TTC549 (cell line): Measurements from ENCODE around the gene CLDN7.
"Not testable (repeated sequence)": the region's sequence is repeated elsewhere in the genome, so short reads cannot be mapped to it uniquely, and the experiment has no call there.

ENCODE experiments used
- FAIRE-seq: peaks from 2 replicates; lab custom pipeline; 2012; peaks lifted over from hg19 to GRCh38; lab: Jason Lieb, UNC

Gene CLDN7

DNA sequence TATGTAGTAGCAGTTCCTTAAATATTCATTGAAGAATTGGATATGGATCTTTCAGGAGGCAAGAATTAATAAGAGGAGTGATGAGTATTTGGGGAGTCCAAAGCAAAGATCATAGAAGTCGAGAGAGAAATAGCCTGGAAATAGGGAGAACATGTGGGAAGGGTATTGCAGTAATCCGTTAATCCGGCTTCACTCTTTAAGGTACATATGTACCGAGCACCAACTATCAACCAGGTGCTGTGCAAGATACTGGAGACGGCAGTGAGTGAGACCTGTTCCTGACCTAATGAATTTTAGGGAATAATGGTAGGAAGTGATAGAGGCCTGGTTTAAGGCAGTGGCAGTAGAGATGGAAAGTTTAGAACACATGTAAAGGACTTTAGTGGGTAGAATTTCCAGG is 9.2 kb downstream of the CLDN7 start:
- FAIRE-seq, result no peak

DNA sequence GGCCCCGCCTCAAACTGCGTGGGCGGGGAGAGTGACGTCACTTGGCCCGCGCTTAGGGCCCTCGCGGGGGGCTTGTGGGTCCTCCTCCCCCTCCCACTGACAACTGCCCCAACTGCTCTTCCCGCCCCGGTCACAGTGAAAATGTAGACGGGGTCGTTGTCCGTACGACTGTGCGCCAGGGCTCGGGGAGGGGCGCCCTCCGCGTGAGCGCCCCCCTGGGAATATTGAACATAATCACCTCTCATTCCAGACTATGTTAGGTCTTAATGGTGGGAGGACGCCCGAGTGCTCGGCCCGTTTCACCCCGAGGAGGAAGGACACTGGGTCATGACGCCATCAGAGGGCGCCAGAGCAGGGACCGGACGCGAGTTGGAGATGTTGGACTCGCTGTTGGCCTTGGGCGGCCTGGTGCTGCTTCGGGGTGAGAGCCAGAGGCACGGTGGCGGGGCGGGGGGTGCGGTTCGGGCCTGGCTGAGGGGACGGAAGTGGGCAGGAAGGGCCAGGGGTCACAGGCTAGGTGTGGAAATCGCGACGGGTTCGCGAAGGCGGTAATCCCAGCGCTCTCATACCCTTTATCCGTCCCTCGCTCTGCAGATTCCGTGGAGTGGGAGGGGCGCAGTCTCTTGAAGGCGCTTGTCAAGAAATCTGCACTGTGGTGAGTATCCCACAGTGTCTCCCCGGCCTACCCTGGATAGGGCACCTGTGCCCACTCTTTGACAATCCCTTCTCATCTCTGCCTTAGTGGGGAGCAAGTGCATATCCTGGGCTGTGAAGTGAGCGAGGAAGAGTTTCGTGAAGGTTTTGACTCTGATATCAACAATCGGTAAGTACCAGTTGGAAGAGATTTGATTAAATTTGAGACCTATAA is 9.9 kb downstream of the CLDN7 start, which contains the start of gene ELP5:
Gene ELP5 (plus strand): TSS at position 40 of the 868 bp plus-strand sequence. CDS start 336 bp downstream, at position 376.
- FAIRE-seq, result no peak

DNA sequence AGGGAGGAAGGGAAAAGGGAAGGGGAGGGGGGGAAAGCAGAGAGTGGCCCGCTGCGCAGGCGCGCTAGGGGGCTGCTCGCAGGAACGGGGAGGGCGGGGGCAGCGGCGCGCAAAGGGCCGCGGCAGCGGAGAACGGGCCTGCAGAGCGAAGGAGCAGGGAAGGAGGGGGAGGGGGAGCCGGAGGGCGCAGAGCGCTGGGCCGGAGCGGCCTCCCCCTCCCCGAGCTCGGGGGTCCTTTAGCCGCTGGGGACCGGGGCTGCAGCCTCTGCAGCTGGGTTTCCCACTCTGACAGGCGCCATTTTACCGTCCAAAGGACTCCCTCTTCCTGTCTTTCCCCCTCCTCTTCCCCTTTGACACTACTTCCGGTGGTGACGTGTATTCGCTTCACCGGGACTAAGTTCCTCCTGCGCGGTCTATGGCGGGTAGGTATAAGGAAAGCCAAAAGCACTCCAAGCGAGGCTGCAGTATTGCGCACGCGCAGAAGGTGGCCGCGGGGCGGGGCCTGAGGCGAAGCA is 10.6 kb downstream of the CLDN7 start, which contains the start of gene CTDNEP1:
Gene CTDNEP1 (minus strand): TSS at position 74 of the 515 bp plus-strand sequence. CDS start 438 bp downstream, outside the sequence.
- FAIRE-seq, result peak; percentile 95

- no peak for FAIRE-seq
Observed at GRCh38 chr17:7250695-7251627, 11.3 kb downstream of the CLDN7 start.

DNA sequence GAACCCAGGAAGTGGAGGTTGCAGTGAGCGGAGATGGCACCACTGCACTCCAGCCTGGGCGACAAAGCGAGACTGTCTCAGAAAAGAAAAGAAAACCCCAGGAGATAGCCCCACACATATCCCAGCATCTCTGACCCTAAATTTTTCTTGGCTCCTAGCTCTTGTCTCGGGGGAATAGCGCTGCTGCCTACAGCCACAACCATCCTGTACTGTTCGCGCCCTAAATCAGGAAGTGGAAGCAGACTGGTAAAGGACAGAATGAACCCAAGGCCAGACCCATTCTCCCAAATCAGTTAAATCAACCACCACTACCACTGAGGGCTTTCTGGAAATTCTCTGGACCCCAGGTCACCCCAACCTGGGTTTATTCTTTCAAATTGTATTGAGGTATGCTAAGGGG is 12.4 kb downstream of the CLDN7 start:
- no peak for FAIRE-seq

DNA sequence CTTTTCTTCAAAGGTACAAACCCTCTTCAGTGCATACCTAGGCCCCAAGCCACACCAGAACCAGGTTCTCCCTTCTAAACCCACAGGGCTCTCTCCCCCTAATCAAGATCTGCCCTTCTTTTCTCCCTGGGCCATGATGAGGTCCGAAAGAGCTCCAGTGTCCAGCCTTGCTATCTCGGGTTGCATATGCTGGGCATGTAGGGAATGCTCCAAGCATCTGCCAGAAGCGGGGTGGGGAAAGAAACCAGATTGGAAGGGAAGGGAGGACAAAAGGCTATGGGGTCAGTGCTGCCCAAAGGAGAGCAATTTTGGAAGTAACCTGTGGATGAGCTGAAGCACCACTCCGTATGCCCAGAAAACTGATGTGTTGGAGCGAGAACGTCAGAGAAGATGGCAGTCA is 13.1 kb downstream of the CLDN7 start:
- no peak for FAIRE-seq

DNA sequence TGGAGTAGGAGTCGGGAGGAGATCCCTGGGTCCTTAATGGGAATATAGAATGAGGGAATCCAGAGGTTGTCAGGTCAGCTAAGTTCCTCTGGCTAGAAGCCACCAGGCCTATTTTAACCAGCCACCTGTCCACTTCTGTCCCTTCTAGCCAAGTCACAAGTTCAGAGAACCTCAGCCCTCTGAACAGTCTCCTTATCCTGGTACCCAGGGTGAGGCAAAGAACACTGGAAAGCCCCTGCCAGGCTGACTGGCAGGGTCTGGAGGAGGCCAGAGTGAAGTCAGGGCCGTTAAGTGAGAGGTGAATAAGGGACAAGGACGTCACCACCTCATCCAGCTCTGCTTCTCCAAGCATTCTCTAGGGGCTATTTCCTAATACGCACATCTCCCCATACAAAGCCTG is 13.5 kb downstream of the CLDN7 start:
- FAIRE-seq, result no peak

DNA sequence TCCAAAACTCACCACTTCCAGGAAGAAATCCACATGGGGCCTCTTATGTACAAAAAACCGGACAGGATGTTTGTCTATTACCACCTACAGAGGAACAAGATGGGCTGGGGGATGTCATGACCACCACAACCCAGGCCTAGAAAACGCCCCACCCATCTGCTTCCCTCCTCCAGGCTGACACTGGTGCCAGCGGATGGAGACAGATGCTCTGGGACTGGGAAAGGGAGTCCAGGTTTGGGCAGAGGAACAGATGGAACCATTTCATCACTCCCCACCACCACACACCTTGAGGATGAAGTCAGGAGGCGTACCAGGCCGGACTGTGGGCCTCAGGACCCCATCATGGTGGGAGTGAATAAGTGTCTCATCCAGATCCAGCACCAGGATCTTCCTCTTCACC is 15.5 kb downstream of the CLDN7 start:
- no peak for FAIRE-seq

DNA sequence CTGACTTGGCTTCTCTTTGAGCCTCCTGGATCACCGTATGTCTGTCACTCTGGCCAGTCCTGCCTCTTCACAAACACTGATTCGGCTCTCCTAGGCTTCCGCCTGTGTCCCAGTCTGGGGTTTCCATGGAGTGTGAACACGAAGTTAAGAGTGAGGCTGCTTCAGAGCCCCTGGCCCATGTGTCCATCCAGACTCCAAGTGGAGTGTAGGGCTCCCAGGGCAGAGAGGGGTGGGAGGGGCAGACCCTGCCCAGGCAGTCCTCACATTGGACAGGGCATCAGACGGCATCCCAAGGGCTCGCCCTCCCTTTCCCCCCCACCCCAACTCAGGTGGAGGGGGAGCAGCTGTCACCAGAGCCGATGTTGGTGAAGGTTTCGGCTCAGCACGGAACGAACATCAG is 18.4 kb downstream of the CLDN7 start:
- FAIRE-seq, result not testable (repeated sequence)

DNA sequence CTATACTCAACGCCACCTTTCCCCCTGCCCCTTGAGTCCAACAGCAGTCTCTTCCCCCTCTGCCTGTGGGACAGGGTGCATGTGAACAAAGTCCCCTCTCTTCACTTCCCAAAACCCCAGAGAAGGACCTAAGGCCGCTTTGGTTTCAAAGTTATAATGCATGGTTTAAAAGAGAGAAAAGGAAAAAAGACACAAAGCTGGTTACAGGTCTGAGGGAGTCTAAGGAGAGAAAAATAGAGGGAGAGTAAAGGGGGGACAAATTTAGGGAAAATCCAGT is 18.9 kb downstream of the CLDN7 start:
- no peak for FAIRE-seq

DNA sequence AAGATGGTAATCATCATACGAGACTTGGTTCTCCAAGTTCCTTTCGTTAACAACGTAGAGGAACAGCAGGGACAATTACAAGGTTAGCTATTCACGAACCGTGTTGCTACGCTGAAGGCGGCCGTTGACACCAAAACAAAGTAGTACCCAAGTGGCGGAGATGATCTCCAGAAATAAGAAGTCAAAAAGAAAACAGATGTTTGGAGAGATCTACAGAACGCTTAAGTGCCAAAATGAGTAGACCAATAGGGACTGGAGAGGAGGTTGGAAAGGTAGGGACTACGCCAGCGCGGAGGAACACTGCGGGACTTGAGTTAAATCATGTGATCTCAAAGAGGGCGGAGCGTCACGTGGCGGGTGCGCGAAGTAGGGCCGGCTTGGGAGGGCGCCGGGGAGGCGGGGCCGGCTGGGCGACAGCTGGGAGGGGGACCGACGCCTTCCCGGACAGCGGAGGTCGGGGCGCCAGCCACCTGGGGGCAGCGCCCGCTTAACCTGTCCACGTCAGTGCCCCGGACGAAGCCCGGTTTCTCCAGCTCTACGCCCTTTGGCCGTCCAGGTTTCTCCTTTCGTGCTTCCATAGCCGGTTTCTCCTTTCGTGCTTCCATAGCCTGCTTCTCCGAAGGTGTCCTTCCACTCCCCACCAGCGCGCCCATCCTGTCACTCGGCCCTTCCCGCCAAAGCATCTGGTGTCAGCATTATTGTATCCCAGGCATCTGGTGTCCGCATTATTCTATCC is 19.4 kb downstream of the CLDN7 start:
- FAIRE-seq, result no peak

GRCh38 chr17:7241783-7242716 is 20.2 kb downstream of the CLDN7 start, which contains the start of gene GABARAP:
GABARAP (minus strand) TSS chr17:7242449; CDS start chr17:7242330, 119 bp downstream.
- FAIRE-seq, result no peak

DNA sequence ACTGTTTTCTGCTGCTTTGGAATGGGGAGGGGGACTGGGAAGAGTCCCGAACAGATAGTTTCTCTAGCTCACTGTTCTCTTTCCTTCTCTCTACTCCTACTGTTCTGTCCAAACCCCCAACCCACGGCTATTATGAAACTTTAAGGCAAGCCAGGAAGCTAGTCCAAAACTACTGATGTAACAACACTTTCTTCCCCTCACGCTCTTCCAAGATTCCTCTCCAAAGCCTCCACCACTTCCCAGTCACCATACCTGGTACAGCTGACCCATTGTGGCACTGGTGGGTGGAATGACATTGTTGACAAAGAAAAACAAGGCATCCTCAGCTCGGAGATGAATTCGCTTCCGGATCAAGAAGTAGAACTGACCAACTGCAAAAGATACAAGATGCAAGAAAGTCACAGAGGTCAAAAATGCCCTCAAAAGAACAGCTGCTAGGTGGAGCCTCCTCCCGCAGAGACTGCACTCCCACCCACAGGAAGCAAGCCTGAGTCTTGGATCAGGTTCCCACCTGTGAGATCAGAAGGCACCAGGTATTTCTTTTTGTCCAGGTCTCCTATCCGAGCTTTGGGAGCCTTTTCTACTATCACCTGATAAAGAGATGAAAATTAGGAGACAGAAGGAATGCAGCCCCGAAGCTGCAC is 21.1 kb downstream of the CLDN7 start:
- no peak for FAIRE-seq

GRCh38 chr17:7240375-7240774 is 21.9 kb downstream of the CLDN7 start:
- no peak for FAIRE-seq

DNA sequence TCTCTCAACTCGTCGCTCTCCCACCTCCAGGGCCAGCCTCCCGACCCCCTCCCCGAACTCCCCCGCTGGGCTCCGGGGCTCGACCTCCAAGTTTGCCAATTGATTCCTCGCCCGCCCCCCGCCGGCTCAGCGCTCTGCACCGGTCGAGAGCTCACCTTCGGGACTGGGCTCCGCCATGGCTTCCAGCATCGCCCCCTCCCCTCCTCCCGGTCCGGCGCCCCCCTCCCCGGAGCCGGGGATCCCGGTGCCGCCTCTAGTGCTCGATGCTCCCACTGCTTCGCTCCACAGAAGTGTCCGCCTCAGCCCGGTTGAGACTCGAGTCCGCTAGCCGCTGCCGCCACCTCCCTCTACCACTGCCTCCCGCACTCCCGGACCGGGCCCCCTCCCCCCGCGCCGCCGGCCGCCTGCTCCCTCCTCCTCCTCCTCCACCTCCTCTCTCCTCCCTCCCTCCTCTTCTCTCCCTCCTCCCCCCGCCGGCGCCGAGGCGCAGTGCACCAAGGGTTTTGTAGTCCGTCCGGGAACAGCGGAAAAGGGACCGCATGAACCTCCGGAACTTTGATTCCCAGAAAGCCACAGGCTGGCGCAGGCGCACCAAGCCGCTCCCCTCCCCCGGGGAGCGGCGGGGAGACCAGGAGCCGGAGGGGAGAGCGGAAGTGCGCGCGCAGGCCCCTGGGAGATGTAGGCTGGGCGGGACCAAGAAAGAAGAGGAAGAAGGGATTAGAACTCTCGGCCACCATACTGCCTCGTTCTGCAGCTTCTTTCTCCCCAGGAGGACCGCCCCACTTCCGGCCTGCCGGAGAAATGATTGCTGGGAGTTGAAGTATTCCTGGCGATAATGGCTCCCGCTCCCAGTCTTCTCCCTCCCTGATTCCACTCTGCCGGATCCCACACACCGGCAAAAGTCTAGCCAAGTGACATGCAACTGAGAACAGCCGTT is 22.9 kb downstream of the CLDN7 start, which contains the start of gene PHF23:
Gene PHF23 (minus strand): TSS at position 367 of the 937 bp plus-strand sequence. CDS start 178 bp downstream, at position 189.
- peak; percentile 93 for FAIRE-seq

GRCh38 chr17:7238420-7239090 is 23.7 kb downstream of the CLDN7 start:
- FAIRE-seq, result no peak

- FAIRE-seq, result no peak
Observed at GRCh38 chr17:7237761-7238419, 24.4 kb downstream of the CLDN7 start.

GRCh38 chr17:7237266-7237760 is 25.0 kb downstream of the CLDN7 start:
- FAIRE-seq, result no peak
